ENCODE results near the gene PHF24. TPM values are rescaled to one million over a fixed set of nuclear protein-coding genes. Genes with fewer than 3 reads are reported as not detected.

Gene PHF24
- total RNA-seq, 2 experiments from 2014 or later, result not detected

GRCh38 chr9:34992376-34992951 lies 34.4 kb downstream of the PHF24 start:
- CTCF ChIA-PET, result interaction anchor here (1.4 to 1.6 kb wide), 2 partner anchors 8 to 93 kb away, joined by 3 to 4 read pairs; no protein-coding TSS in a partner anchor
- no peaks in the 10 kb centered on the region for H3K27me3 Mint-ChIP-seq (ENCODE audit: low read depth)
- H3K36me3 Mint-ChIP-seq (ENCODE audit: low read depth), result peaks cover 3% of the 10 kb centered on the region
- DNase-seq (no peak), ATAC-seq (no peak)
- no peak overlapping the region for H3K27ac Mint-ChIP-seq
- POLR2A ChIA-PET, result interaction anchor here (0.6 kb wide), 1 partner anchor 80 kb away, joined by 3 read pairs; the partner anchor contains the start of gene VCP
- H3K4me1 Mint-ChIP-seq (ENCODE audit: low read depth), result peaks cover 34% of the 10 kb centered on the region
- H3K9me3 Mint-ChIP-seq (ENCODE audit: insufficient read depth), result no peaks in the 10 kb centered on the region
- no peak overlapping the region for H3K4me3 Mint-ChIP-seq

- H3K9me3 Mint-ChIP-seq (ENCODE audit: insufficient read depth), result no peaks in the 10 kb centered on the region
- DNase-seq (no peak), ATAC-seq (no peak)
- H3K4me1 Mint-ChIP-seq (ENCODE audit: low read depth), result peaks cover 23% of the 10 kb centered on the region
- no peak overlapping the region for H3K4me3 Mint-ChIP-seq
- CTCF ChIA-PET, result interaction anchor here (1.0 to 4.1 kb wide), 9 partner anchors 9 to 122 kb away, joined by 3 to 21 read pairs (median 6); partner anchors contain the start of gene ATOSB
- H3K27ac Mint-ChIP-seq, result no peak overlapping the region
- H3K36me3 Mint-ChIP-seq (ENCODE audit: low read depth), result peaks cover 3% of the 10 kb centered on the region
- no peaks in the 10 kb centered on the region for H3K27me3 Mint-ChIP-seq (ENCODE audit: low read depth)
- POLR2A ChIA-PET, result interaction anchor here (0.6 kb wide), 1 partner anchor 801 kb away, joined by 3 read pairs; no protein-coding TSS in a partner anchor
Observed at GRCh38 chr9:34993502-34994259, 35.6 kb downstream of the PHF24 start.

GRCh38 chr9:34994260-34994899 lies 36.3 kb downstream of the PHF24 start:
- H3K9me3 Mint-ChIP-seq (ENCODE audit: insufficient read depth), result no peaks in the 10 kb centered on the region
- no peak overlapping the region for H3K4me3 Mint-ChIP-seq
- H3K27me3 Mint-ChIP-seq (ENCODE audit: low read depth), result no peaks in the 10 kb centered on the region
- no peak overlapping the region for H3K27ac Mint-ChIP-seq
- ChIA-PET POLR2A (interaction anchor here (0.6 kb wide), 1 partner anchor 800 kb away, joined by 3 read pairs; no protein-coding TSS in a partner anchor), CTCF (interaction anchor here (1.0 to 4.1 kb wide), 10 partner anchors 10 to 292 kb away, joined by 3 to 21 read pairs (median 5); partner anchors contain the start of gene ATOSB)
- peaks cover 20% of the 10 kb centered on the region for H3K4me1 Mint-ChIP-seq (ENCODE audit: low read depth)
- no peak for DNase-seq
- H3K36me3 Mint-ChIP-seq (ENCODE audit: low read depth), result peaks cover 3% of the 10 kb centered on the region
- no peak for ATAC-seq

DNA sequence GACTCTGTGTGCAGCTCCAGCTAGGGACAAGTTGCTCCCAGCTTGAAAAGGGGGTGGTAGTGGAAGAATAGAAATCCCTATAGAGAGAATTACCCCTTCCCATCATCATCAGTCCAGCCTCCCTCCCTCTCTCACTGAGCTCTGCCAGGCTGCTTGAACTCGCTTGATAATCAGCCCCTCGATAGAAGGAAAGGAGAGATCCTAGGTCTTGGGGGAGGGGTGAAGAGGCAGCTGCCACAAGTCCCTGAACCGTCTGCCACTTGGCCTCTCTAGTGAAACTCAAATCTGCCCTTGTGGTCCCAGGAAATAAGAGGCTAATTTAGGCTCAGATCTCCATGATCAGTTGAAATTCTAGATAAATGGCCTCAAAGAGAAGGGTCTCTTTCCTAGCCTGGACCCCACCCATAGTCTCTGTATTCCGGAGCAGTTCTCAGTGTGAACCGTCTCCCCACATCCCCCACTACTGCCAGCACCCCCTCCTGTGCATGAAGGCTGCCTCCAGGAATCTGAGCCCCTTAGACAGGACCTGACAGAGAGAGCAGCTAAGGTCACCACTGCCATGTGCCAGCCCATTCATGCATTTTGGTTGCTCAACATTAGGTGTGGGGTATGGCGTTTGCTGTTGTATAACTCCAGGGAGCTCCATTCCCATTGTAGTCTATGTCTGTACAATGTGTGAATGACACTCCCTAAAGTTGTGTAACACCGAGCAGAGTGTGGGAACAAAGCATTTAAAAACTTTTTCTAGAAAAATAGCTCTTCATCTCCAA lies 37.0 kb downstream of the PHF24 start:
- ChIA-PET CTCF (interaction anchor here (1.0 to 4.1 kb wide), 10 partner anchors 10 to 293 kb away, joined by 3 to 21 read pairs (median 5); partner anchors contain the start of gene ATOSB), POLR2A (no interaction called here)
- H3K4me3 Mint-ChIP-seq, result no peak overlapping the region
- DNase-seq (no peak), ATAC-seq (no peak)
- no peaks in the 10 kb centered on the region for H3K9me3 Mint-ChIP-seq (ENCODE audit: insufficient read depth)
- H3K4me1 Mint-ChIP-seq (ENCODE audit: low read depth), result peaks cover 20% of the 10 kb centered on the region
- peaks cover 3% of the 10 kb centered on the region for H3K36me3 Mint-ChIP-seq (ENCODE audit: low read depth)
- H3K27me3 Mint-ChIP-seq (ENCODE audit: low read depth), result no peaks in the 10 kb centered on the region
- no peak overlapping the region for H3K27ac Mint-ChIP-seq

DNA sequence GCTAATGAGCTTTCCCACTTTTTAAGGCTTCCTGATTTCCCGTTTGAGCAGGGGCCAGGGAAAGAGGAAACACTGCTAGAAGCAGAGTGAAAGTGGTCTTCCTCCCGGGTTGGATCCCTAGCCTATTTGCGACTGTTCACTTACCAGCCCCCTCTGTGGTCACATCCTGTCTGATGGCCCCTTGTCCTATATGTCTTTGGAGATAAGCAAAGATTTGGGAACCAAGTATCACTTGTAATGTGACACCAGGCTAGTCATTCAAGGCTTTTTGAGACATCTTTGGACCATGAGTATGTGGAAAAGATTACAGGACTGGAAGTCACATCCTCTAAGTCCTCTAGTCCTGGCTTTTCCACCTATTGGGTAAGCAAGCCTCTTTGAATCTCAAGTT lies 37.6 kb downstream of the PHF24 start:
- Mint-ChIP-seq H3K9me3 (ENCODE audit: insufficient read depth) (no peaks in the 10 kb centered on the region), H3K27me3 (ENCODE audit: low read depth) (no peaks in the 10 kb centered on the region), H3K27ac (no peak overlapping the region), H3K4me3 (no peak overlapping the region), H3K4me1 (ENCODE audit: low read depth) (peaks cover 14% of the 10 kb centered on the region), H3K36me3 (ENCODE audit: low read depth) (peaks cover 3% of the 10 kb centered on the region)
- DNase-seq, result no peak
- CTCF ChIA-PET, result interaction anchor here (1.2 to 4.1 kb wide), 5 partner anchors 11 to 293 kb away, joined by 4 to 21 read pairs (median 9); no protein-coding TSS in a partner anchor
- ATAC-seq, result no peak
- POLR2A ChIA-PET, result no interaction called here

DNA sequence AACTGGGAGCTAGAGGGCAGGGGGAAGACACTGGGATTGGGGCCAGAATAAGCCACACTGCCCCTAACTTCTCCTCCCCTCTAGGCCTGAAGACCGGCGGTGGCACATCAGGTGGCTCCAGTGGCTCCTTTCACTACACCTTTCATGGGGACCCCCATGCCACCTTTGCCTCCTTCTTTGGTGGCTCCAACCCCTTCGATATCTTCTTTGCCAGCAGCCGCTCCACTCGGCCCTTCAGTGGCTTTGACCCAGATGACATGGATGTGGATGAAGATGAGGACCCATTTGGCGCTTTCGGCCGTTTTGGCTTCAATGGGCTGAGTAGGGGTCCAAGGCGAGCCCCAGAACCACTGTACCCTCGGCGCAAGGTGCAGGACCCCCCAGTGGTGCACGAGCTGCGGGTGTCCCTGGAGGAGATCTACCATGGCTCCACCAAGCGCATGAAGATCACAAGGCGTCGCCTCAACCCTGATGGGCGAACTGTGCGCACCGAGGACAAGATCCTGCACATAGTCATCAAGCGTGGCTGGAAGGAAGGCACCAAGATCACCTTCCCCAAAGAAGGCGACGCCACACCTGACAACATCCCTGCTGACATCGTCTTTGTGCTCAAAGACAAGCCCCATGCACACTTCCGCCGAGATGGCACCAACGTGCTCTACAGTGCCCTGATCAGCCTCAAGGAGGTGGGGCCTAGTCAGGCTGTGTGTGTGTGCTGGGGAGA lies 38.3 kb downstream of the PHF24 start:
- Mint-ChIP-seq H3K4me1 (ENCODE audit: low read depth) (peaks cover 8% of the 10 kb centered on the region), H3K27ac (no peak overlapping the region), H3K36me3 (ENCODE audit: low read depth) (peaks cover 3% of the 10 kb centered on the region), H3K9me3 (ENCODE audit: insufficient read depth) (no peaks in the 10 kb centered on the region), H3K27me3 (ENCODE audit: low read depth) (no peaks in the 10 kb centered on the region), H3K4me3 (no peak overlapping the region)
- DNase-seq (no peak), ATAC-seq (no peak)
- POLR2A ChIA-PET, result no interaction called here
- CTCF ChIA-PET, result interaction anchor here (3.6 to 4.1 kb wide), 2 partner anchors 12 to 97 kb away, joined by 21 read pairs; no protein-coding TSS in a partner anchor

- peaks cover 3% of the 10 kb centered on the region for H3K36me3 Mint-ChIP-seq (ENCODE audit: low read depth)
- H3K27ac Mint-ChIP-seq, result no peak overlapping the region
- H3K4me1 Mint-ChIP-seq (ENCODE audit: low read depth), result peaks cover 8% of the 10 kb centered on the region
- ChIA-PET CTCF (interaction anchor here (4.1 kb wide), 1 partner anchor 97 kb away, joined by 21 read pairs; no protein-coding TSS in a partner anchor), POLR2A (no interaction called here)
- DNase-seq, result no peak
- no peak overlapping the region for H3K4me3 Mint-ChIP-seq
- ATAC-seq, result no peak
- no peaks in the 10 kb centered on the region for H3K9me3 Mint-ChIP-seq (ENCODE audit: insufficient read depth)
- no peaks in the 10 kb centered on the region for H3K27me3 Mint-ChIP-seq (ENCODE audit: low read depth)
Observed at GRCh38 chr9:34996905-34997279, 38.8 kb downstream of the PHF24 start.

- Mint-ChIP-seq H3K4me1 (ENCODE audit: low read depth) (peaks cover 9% of the 10 kb centered on the region), H3K27me3 (ENCODE audit: low read depth) (no peaks in the 10 kb centered on the region), H3K4me3 (no peak overlapping the region), H3K9me3 (ENCODE audit: insufficient read depth) (no peaks in the 10 kb centered on the region), H3K27ac (no peak overlapping the region), H3K36me3 (ENCODE audit: low read depth) (peaks cover 3% of the 10 kb centered on the region)
- CTCF ChIA-PET, result interaction anchor here (4.1 kb wide), 1 partner anchor 98 kb away, joined by 21 read pairs; no protein-coding TSS in a partner anchor
- ATAC-seq (no peak), DNase-seq (no peak)
- POLR2A ChIA-PET, result interaction anchor here (1.0 kb wide), 1 partner anchor 75 kb away, joined by 5 read pairs; the partner anchor contains the start of gene VCP
Observed at GRCh38 chr9:34997379-34997781, 39.3 kb downstream of the PHF24 start.

DNA sequence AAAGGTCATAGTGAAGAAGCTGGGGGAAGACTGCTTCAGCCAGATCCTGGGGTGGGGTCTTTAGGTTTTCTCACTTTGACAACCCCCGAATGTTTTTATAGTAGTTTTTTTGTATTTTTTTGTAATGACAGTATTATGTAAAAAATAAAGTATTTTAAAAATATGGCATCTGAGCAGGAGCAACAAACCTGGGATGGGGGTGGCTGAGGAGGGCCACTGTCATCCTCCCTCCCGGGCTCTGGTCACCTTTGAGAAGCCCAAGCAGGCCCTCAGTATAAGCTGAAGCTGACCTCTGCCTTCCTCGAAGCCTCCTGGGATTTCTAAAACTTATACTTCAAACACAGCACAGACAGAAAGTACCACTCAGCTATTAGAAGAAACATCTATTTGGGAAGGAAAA lies 40.2 kb downstream of the PHF24 start:
- Mint-ChIP-seq H3K9me3 (ENCODE audit: insufficient read depth) (no peaks in the 10 kb centered on the region), H3K4me1 (ENCODE audit: low read depth) (peaks cover 10% of the 10 kb centered on the region), H3K36me3 (ENCODE audit: low read depth) (peaks cover 3% of the 10 kb centered on the region), H3K27ac (no peak overlapping the region), H3K4me3 (no peak overlapping the region), H3K27me3 (ENCODE audit: low read depth) (no peaks in the 10 kb centered on the region)
- no peak for ATAC-seq
- no peak for DNase-seq
- ChIA-PET POLR2A (interaction anchor here (1.0 kb wide), 1 partner anchor 74 kb away, joined by 5 read pairs; the partner anchor contains the start of gene VCP), CTCF (interaction anchor here (1.0 kb wide), 1 partner anchor 53 kb away, joined by 4 read pairs; no protein-coding TSS in a partner anchor)

- H3K4me3 Mint-ChIP-seq, result no peak overlapping the region
- H3K4me1 Mint-ChIP-seq (ENCODE audit: low read depth), result peaks cover 10% of the 10 kb centered on the region
- no peaks in the 10 kb centered on the region for H3K9me3 Mint-ChIP-seq (ENCODE audit: insufficient read depth)
- ChIA-PET CTCF (interaction anchor here (1.0 kb wide), 1 partner anchor 52 kb away, joined by 4 read pairs; no protein-coding TSS in a partner anchor), POLR2A (no interaction called here)
- H3K27me3 Mint-ChIP-seq (ENCODE audit: low read depth), result no peaks in the 10 kb centered on the region
- no peak overlapping the region for H3K27ac Mint-ChIP-seq
- DNase-seq (no peak), ATAC-seq (no peak)
- H3K36me3 Mint-ChIP-seq (ENCODE audit: low read depth), result peaks cover 3% of the 10 kb centered on the region
Observed at GRCh38 chr9:34999576-34999975, 41.5 kb downstream of the PHF24 start.

Measured in activated CD8-positive, alpha-beta T cell treated with anti-CD3 and anti-CD28 coated beads, Interleukin-2, amount 10 ng/mL, durations not matched to agents 7 days and 5 days (primary cell).